Caco-2 (cell line): ENCODE measurements around the gene C1QTNF5. TPM values are rescaled to one million over a fixed set of nuclear protein-coding genes. Genes with fewer than 3 reads are reported as not detected.

Source experiments
- BruUV-seq: library from RNA; stranded (reverse); fragments of 400-500 nt; replicated peaks from 2 replicates; lab custom pipeline; 2021; lab: Mats Ljungman, UMichigan
- CTCF ChIA-PET: fragments of 300-600 bp; sonication (Branson Sonifier 250); formaldehyde crosslinking; loops from one replicate; lab custom pipeline; 2022; ENCODE audit warnings: antibody characterized with exemption; lab: Charles Lee
- POLR2A ChIA-PET: fragments of 300-600 bp; sonication (Branson Sonifier 250); formaldehyde crosslinking; loops from one replicate; lab custom pipeline; 2022; ENCODE audit warnings: antibody characterized with exemption; lab: Charles Lee
- DNase-seq, 2 experiments: peaks; one replicate each; pipeline versions ENCODE4 v3.0.0 to v3.0.0-alpha.2; 2020 to 2022
- H3K27me3 ChIP-seq: replicated peaks from 2 replicates; pipeline ENCODE4 v1.6.0; 2011; ENCODE audit warnings: low read length; ENCODE audit not compliant: control insufficient read depth, insufficient read depth
- H3K36me3 ChIP-seq: 2 replicates; pipeline ENCODE4 v1.5.1; 2011; ENCODE audit warnings: low read length; ENCODE audit not compliant: control insufficient read depth, insufficient read depth
- H3K4me1 ChIP-seq: fragments of 250-450 bp; sonication (Bioruptor Pico); 2 replicates; pipeline ENCODE4 v1.5.1; 2020; ENCODE audit warnings: mild to moderate bottlenecking
- H3K4me3 ChIP-seq: 2 replicates; pipeline ENCODE4 v1.5.1; 2011; ENCODE audit warnings: low read depth, mild to moderate bottlenecking, control low read depth, low read length
- H3K9me3 ChIP-seq: fragments of 250-450 bp; sonication (Bioruptor Pico); 2 replicates; pipeline ENCODE4 v1.5.1; 2020; ENCODE audit warnings: mild to moderate bottlenecking, moderate library complexity
- H3K27ac Mint-ChIP-seq: one replicate; pipeline ENCODE4 v1.8.0; 2022; ENCODE audit warnings: mixed read lengths; ENCODE audit not compliant: unreplicated experiment
- H3K27me3 Mint-ChIP-seq: one replicate; pipeline ENCODE4 v1.8.0; 2022; ENCODE audit warnings: mixed read lengths; ENCODE audit not compliant: insufficient read depth, unreplicated experiment
- H3K36me3 Mint-ChIP-seq: one replicate; pipeline ENCODE4 v1.8.0; 2022; ENCODE audit warnings: mild to moderate bottlenecking, mixed read lengths; ENCODE audit not compliant: insufficient read depth, unreplicated experiment
- H3K4me1 Mint-ChIP-seq: one replicate; pipeline ENCODE4 v1.8.0; 2022; ENCODE audit warnings: low read depth, mixed read lengths; ENCODE audit not compliant: unreplicated experiment
- H3K4me3 Mint-ChIP-seq: one replicate; pipeline ENCODE4 v1.8.0; 2022; ENCODE audit warnings: mild to moderate bottlenecking, moderate library complexity, mixed read lengths; ENCODE audit not compliant: unreplicated experiment
- H3K9me3 Mint-ChIP-seq: one replicate; pipeline ENCODE4 v1.8.0; 2022; ENCODE audit warnings: mixed read lengths; ENCODE audit not compliant: unreplicated experiment
- CTCF ChIP-seq, 2 experiments: fragments of 200-600 bp in 1 of 2; IDR thresholded peaks; 1 replicate in 1 of 2; 2 replicates in 1 of 2; pipeline versions ENCODE4 v1.5.1 to v1.8.0; 2011 to 2022; ENCODE audit warnings: antibody characterized with exemption in 1 of 2, control low read depth in 1 of 2, inconsistent platforms in 1 of 2, low read depth in 1 of 2, low read length in 1 of 2, mild to moderate bottlenecking in 1 of 2, moderate library complexity in 1 of 2; ENCODE audit not compliant: insufficient read depth in 1 of 2, severe bottlenecking in 1 of 2, unreplicated experiment in 1 of 2
- intact Hi-C: fragments of 100-400 bp; cut with micrococcal nuclease; formaldehyde crosslinking; loops from one replicate; pipeline ENCODE4 v1.10.0; 2022; ENCODE audit not compliant: unreplicated experiment
- total RNA-seq: library from RNA; stranded (reverse); gene quantifications from 2 replicates; pipeline ENCODE4 v1.2.3, GENCODE V29; 2022

C1QTNF5 gene
- total RNA-seq, 1 experiment from 2014 or later, result 1.2 TPM

GRCh38 chr11:119338965-119339588, 1.6 kb downstream of the C1QTNF5 start:
- peaks cover 29% of the 10 kb centered on the region for H3K4me1 Mint-ChIP-seq
- Histone ChIP-seq H3K4me3 (peak overlapping the region; percentile 45; the same call in 1 of the 2 replicates), H3K36me3 (0 out of 2 replicates have a peak, but pooled peaks cover 1% of the 10 kb centered on the region), H3K9me3 (no peaks in the 10 kb centered on the region), H3K4me1 (peaks cover 37% of the 10 kb centered on the region), H3K27me3 (no peaks in the 10 kb centered on the region; the same call in 1 of the 2 replicates)
- TF ChIP-seq CTCF (IDR thresholded peaks at IDR 0.05; ENCODE audit: insufficient read depth in 1 of 2, low read depth in 1 of 2, low read length in 1 of 2, severe bottlenecking in 1 of 2, unreplicated experiment in 1 of 2), result no peak
- peaks cover 18% of the 10 kb centered on the region for H3K36me3 Mint-ChIP-seq
- H3K27ac Mint-ChIP-seq, result no peak overlapping the region
- H3K4me3 Mint-ChIP-seq, result peak overlapping the region; percentile 69
- no TSS peak for BruUV-seq
- H3K9me3 Mint-ChIP-seq, result no peaks in the 10 kb centered on the region
- ChIA-PET CTCF (interaction anchor here (0.5 to 7.8 kb wide), 28 partner anchors 8 to 966 kb away, joined by 3 to 220 read pairs (median 8); partner anchors contain the start of genes CBL, HINFP, MCAM and NHERF4), POLR2A (interaction anchor here (1.2 to 1.6 kb wide), 3 partner anchors 22 to 29 kb away, joined by 3 to 7 read pairs (median 4); no protein-coding TSS in a partner anchor)
- intact Hi-C loops, result loop anchor here (1.0 kb wide), 3 partner anchors 18 to 35 kb away; no protein-coding TSS in a partner anchor
- peaks cover 3% of the 10 kb centered on the region for H3K27me3 Mint-ChIP-seq
- no peak for DNase-seq

- peak overlapping the region; percentile 69 for H3K4me3 Mint-ChIP-seq
Observed at GRCh38 chr11:119338318-119338890, 2.3 kb downstream of the C1QTNF5 start.

More at GRCh38 chr11:119338318-119338890, 2.3 kb downstream of the C1QTNF5 start:
- H3K4me3 ChIP-seq, result no peak overlapping the region
- ChIA-PET CTCF (interaction anchor here (0.5 to 7.8 kb wide), 38 partner anchors 10 to 1846 kb away, joined by 3 to 220 read pairs (median 7); partner anchors contain the start of genes CBL, DPAGT1, HINFP and MCAM), POLR2A (interaction anchor here (0.5 to 1.6 kb wide), 7 partner anchors 14 to 1291 kb away, joined by 3 to 18 read pairs (median 4); no protein-coding TSS in a partner anchor)
- H3K27me3 ChIP-seq, result no peaks in the 10 kb centered on the region; the same call in 1 of the 2 replicates
- Mint-ChIP-seq H3K36me3 (peaks cover 22% of the 10 kb centered on the region), H3K27me3 (peaks cover 3% of the 10 kb centered on the region), H3K27ac (no peak overlapping the region), H3K4me1 (peaks cover 29% of the 10 kb centered on the region), H3K9me3 (no peaks in the 10 kb centered on the region)
- 0 out of 2 replicates have a peak, but pooled peaks cover 1% of the 10 kb centered on the region for H3K36me3 ChIP-seq
- H3K9me3 ChIP-seq, result no peaks in the 10 kb centered on the region
- intact Hi-C loops, result loop anchor here (1.0 kb wide), 3 partner anchors 17 to 36 kb away; no protein-coding TSS in a partner anchor
- peaks cover 37% of the 10 kb centered on the region for H3K4me1 ChIP-seq
- peak in 1 of 2 experiments; percentile 90 for DNase-seq
- peak; percentile 91 to 96 for TF ChIP-seq CTCF (IDR thresholded peaks at IDR 0.05; ENCODE audit: insufficient read depth in 1 of 2, low read depth in 1 of 2, low read length in 1 of 2, severe bottlenecking in 1 of 2, unreplicated experiment in 1 of 2)
- no TSS peak for BruUV-seq
